Mucosa of descending colon (tissue), 3 donors: Measurements from ENCODE around the gene PDCL3. TPM values are rescaled to one million over a fixed set of nuclear protein-coding genes. Genes with fewer than 3 reads are reported as not detected.

Experiments
- ATAC-seq: fragments of 200-7000 bp; cut with Tn5 transposase; one replicate; pipeline ENCODE4 v1.9.1; 2020; ENCODE audit warnings: mild to moderate bottlenecking, moderate library complexity
- DNase-seq, 3 donors: peaks; one replicate each; pipeline ENCODE4 v3.0.0-alpha.2; 2020
- H3K36me3 ChIP-seq: fragments of 200-600 bp; one replicate; pipeline ENCODE4 v1.8.0; 2021; ENCODE audit warnings: low read depth, mild to moderate bottlenecking
- H3K4me1 ChIP-seq: fragments of 200-600 bp; one replicate; pipeline ENCODE4 v1.8.0; 2021; ENCODE audit warnings: low read depth, mild to moderate bottlenecking
- H3K4me3 ChIP-seq: fragments of 200-600 bp; one replicate; pipeline ENCODE4 v1.8.0; 2021; ENCODE audit warnings: mild to moderate bottlenecking
- H3K9me3 ChIP-seq: fragments of 200-600 bp; one replicate; pipeline ENCODE4 v1.8.0; 2021; ENCODE audit warnings: mild to moderate bottlenecking
- CTCF ChIP-seq: fragments of 200-600 bp; IDR thresholded peaks from one replicate; pipeline ENCODE4 v1.8.0; 2022; ENCODE audit warnings: antibody characterized with exemption, mild to moderate bottlenecking
- intact Hi-C, 2 donors: fragments of 100-400 bp; cut with DNase I in 1 of 2; cut with micrococcal nuclease in 1 of 2; formaldehyde crosslinking; loops; one replicate each; pipeline versions ENCODE4 v1.11.0 to v1.11.1; 2022; cut with DNase I, micrococcal nuclease
- total RNA-seq, 3 donors: library from RNA; stranded (reverse); fragmentation: NEBNext Ultra II Directional in 2 of 3; extraction: Animal tissue kit (Norgen Biotek cat#: 25700) in 2 of 3; gene quantifications; one replicate each; pipeline versions ENCODE4 v1.2.1 to v1.2.4, GENCODE V29; 2021 to 2023
- donor health status: DM: no; HTN: no; CAD: no; lungs with moderate emphysema.
- donor health status: DM: no; HTN: no; CAD: no.
- donor health status: DM: no; HTN: yes; CAD: no.

PDCL3 gene
- total RNA-seq, 3 donors from 2014 or later = 17.9 to 31.6 (median 20.1) TPM

- no peaks in the 10 kb centered on the region for H3K4me1 ChIP-seq
- no peaks in the 10 kb centered on the region for H3K36me3 ChIP-seq
- no peak for TF ChIP-seq CTCF
- no peak for DNase-seq
- no peak for ATAC-seq
- intact Hi-C loops = no loop called here
- no peaks in the 10 kb centered on the region for H3K9me3 ChIP-seq
- H3K4me3 ChIP-seq = no peak overlapping the region
Measured at GRCh38 chr2:100577777-100578176, 15.0 kb downstream of the PDCL3 start.

GRCh38 chr2:100580367-100581276 lies 17.8 kb downstream of the PDCL3 start:
- no peak overlapping the region for H3K4me3 ChIP-seq
- TF ChIP-seq CTCF = no peak
- ATAC-seq = peak; percentile 85

GRCh38 chr2:100581277-100581612 lies 18.5 kb downstream of the PDCL3 start:
- TF ChIP-seq CTCF = no peak
- Histone ChIP-seq H3K9me3 (no peaks in the 10 kb centered on the region), H3K4me3 (no peak overlapping the region), H3K36me3 (no peaks in the 10 kb centered on the region), H3K4me1 (no peaks in the 10 kb centered on the region)
- no peak for DNase-seq
- intact Hi-C loops = no loop called here
- peak; percentile 9 for ATAC-seq

More at GRCh38 chr2:100580367-100581276, 17.8 kb downstream of the PDCL3 start:
- intact Hi-C loops = no loop called here
- Histone ChIP-seq H3K36me3 (no peaks in the 10 kb centered on the region), H3K4me1 (no peaks in the 10 kb centered on the region), H3K9me3 (no peaks in the 10 kb centered on the region)
- DNase-seq = peak; percentile 35 to 60 (median 47)

GRCh38 chr2:100584816-100585215 lies 22.0 kb downstream of the PDCL3 start:
- no peak overlapping the region for H3K4me3 ChIP-seq
- H3K9me3 ChIP-seq = no peaks in the 10 kb centered on the region
- H3K36me3 ChIP-seq = no peaks in the 10 kb centered on the region
- H3K4me1 ChIP-seq = no peaks in the 10 kb centered on the region
- ATAC-seq (no peak), DNase-seq (no peak)
- TF ChIP-seq CTCF = no peak
- intact Hi-C loops = no loop called here

- Histone ChIP-seq H3K9me3 (no peaks in the 10 kb centered on the region), H3K4me1 (no peaks in the 10 kb centered on the region), H3K4me3 (no peak overlapping the region), H3K36me3 (no peaks in the 10 kb centered on the region)
- intact Hi-C loops = no loop called here
- peak; percentile 74 for ATAC-seq
- no peak for DNase-seq
- TF ChIP-seq CTCF = no peak
Measured at GRCh38 chr2:100588071-100588786, 25.4 kb downstream of the PDCL3 start.
